Stimulated activated CD8-positive, alpha-beta memory T cell treated with anti-CD3 and anti-CD28 coated beads, Interleukin-2, amount 100 ng/mL, for 48 hours (primary cell): ENCODE measurements around the gene IL2RA.
"Not testable (repeated sequence)": the region's sequence is repeated elsewhere in the genome, so short reads cannot be mapped to it uniquely, and the experiment has no call there.

ENCODE experiments used
- DNase-seq, 2 donors: peaks; one replicate each; pipeline ENCODE4 v3.0.0-alpha.2; 2020; ENCODE audit warnings: low read depth in 2 of 2

The IL2RA gene

GRCh38 chr10:6013413-6014192 is 48.6 kb downstream of the IL2RA start:
- no peak for DNase-seq

GRCh38 chr10:6012121-6012905 is 49.9 kb downstream of the IL2RA start:
- DNase-seq, result no peak

DNA sequence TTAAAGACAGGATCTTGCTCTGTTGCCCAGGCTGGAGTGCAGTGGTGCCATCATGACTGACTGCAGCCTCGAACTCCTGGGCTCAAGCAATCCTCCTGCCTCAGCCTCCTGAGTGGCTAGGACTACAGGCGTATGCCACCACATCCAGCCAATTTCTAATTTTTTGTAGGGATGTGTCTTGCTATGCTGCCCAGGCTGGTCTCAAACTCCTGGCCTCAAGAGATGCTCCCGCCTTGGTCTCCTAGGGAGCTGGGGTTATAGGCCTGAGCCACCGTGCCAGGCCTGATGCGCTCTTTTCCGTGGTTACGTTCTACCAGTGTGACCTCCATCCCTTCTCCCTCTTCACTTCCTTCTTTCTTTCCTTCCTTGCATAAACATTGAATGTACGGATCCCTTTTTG is 50.6 kb downstream of the IL2RA start:
- no peak for DNase-seq

DNA sequence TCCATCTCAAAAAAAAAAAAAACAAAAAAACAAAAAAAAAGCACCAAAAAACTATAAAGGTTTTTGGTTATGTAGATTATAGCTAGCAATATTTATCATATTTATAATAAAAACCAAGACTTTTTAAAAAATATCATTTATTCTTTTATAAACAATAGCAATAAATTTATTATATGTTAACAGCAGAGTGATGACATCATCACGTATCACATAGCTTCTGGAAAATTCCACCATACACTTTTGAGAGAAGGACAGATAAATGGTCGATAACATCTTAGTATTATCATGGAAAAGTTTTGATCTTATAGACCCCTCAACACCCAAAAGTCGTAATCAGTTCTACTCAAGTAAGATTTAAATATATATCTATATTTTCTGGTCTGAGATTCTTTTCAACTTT is 51.6 kb downstream of the IL2RA start:
- DNase-seq, result no peak

- DNase-seq, result no peak
Observed at GRCh38 chr10:6009961-6010360, 52.2 kb downstream of the IL2RA start.

GRCh38 chr10:6009150-6009549 is 53.0 kb downstream of the IL2RA start:
- DNase-seq, result no peak

- no peak for DNase-seq
Observed at GRCh38 chr10:6008497-6009142, 53.5 kb downstream of the IL2RA start.

DNA sequence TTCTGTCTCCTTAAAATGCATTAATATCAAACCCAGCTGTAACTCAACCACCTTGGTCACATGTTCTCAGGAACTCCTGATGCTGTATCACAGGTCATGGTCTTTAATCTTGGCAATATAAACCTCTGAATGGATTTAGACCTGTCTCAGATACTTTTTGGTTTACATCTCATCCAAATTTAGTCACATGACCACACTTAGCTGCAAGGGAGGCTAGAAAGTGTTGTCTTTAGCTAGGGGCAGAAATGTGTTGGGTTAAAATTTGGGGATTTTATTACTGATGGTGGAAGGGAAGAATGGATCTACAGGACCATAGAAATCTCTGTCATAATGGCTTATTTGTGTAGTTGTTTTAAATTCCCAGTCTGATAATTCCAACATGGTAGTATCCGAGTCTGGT is 55.2 kb downstream of the IL2RA start:
- no peak for DNase-seq

- no peak for DNase-seq
Observed at GRCh38 chr10:6006546-6006945, 55.6 kb downstream of the IL2RA start.

DNA sequence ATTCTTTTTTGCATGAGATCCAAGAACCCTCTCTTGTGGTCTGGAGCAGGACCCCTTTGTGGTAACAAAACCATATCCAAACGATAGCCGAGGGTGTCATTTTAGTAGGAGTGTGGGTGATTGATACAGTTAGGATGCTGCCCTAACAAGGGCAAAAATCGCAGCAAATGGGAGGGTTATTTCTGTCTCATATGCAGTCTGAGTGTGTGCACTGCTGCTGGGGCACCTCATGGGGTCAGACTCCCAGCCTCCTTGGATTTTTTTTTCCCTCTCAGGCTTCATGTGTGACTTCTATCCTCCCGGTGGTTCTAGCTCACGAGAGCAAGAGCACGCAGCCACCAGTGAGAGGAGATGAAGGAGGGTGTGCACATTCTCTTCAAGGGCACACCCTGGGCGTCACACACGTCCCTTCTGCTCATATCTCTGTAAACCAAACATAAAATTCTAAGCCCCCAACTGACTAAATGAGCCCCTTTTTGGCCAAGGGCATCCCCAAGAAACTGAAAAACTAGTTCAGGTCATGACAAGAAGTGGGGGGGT is 56.2 kb downstream of the IL2RA start:
- DNase-seq, result no peak

- not testable (repeated sequence) for DNase-seq
Observed at GRCh38 chr10:6005161-6005804, 56.9 kb downstream of the IL2RA start.

DNA sequence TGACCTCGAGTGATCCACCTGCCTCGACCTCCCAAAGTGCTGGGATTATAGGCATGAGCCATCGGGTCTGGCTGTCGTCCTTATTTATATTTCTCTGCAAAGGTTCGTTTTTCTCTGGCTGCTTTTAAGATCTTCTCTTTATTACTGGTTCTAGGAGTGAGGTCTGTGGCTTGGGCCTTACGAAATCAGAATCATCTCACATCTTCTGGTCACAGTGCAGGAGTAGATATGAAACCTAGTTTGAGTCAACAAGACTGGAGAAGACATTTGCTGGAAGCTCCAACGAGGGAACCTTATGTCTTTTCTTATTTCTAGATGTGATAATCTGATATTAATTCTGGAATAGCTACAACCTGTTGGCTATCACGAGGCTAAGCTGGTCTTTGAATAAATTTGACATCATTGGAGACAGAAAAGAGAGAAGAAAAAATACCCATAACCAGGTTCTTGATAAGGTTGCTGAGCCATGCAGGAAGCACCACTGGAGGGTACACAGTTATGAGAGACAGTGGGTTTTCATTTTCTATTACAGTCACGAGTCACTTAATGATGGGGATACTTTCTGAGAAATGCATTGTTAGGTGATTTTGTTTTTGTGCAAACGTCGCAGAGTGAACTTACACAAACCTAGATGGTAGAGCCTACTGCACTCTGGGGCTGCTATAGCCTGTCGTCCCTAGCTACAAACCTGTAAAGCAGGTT is 59.2 kb downstream of the IL2RA start:
- DNase-seq, result no peak

GRCh38 chr10:5999440-6000165 is 62.6 kb downstream of the IL2RA start:
- DNase-seq, result no peak

DNA sequence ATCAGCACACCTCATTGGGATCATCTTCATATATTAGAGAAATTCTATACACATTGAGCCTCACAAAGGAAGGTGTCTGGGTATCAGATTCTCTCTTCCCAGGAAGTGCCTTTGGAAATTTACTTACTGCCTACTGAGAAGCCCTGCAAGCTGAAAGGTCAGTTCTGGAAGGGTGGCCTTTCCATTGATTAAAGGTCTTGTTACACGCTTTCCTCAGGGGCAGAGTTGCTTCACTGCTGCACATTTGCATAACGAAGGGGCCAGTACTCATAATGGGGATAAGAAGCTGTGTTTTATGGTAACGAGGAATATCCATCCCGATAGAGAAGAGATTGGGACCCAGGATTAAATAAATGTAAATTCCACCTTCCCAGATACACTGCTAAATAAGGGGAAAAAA is 65.5 kb downstream of the IL2RA start:
- DNase-seq, result no peak

DNA sequence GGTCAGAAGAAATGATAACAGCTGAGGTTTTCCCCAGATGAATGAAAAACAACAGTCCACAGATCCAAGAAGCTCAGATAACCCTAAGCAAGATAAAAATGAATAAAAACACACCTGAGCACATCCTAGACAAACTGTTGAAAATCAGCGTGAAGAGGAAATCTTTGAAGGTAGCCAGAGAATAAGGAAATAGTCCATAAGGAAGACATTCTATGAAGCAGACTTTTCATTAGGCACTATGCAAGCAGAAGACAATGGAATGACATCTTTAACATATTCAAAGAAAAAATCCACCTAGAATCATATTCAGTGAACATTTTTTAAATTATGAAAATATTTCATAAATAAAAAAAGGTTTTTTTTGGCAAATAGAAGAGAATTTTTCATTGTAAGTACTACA is 69.8 kb downstream of the IL2RA start:
- no peak for DNase-seq

DNA sequence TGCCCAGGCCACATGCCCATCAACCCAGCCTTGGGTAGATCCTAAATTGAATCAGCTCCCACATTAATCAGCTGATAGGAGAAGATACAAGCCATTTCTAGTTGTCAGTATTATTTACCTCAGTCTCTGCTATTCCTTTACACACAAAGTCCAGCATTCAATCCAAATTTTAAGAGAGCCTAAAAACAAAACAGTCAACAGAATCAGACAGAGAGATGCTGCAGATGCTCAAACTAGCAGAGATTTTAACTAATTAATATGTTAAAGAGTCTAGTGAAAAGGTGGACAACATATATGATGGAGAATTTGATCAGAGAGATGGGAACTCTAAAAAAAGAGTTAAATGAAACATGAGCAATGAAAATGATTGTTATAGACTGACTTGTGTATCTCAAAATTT is 70.5 kb downstream of the IL2RA start:
- DNase-seq, result no peak

DNA sequence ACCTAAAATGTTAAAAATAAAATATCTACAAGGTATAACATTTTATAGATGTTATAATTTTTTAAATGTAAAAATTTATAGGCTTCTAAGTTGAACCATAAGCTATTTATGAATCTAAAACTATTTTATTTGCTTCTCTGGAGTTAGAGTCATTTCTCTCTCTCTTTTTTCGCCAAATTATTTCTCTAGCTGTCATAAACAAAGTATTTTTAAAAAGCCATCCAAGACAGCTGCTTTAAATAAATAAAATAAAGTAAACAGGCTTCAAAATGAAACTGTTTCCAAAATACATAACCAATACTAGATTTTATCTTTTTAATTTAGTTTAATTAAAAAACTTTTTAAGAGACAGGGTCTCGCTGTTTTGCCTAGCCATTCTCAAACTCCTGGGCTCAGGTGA is 72.4 kb downstream of the IL2RA start:
- DNase-seq, result no peak

GRCh38 chr10:5988336-5988920 is 73.7 kb downstream of the IL2RA start:
- DNase-seq, result no peak

- DNase-seq, result no peak
Observed at GRCh38 chr10:5987747-5988146, 74.4 kb downstream of the IL2RA start.

- no peak for DNase-seq
Observed at GRCh38 chr10:5985029-5985428, 77.1 kb downstream of the IL2RA start.
